PFSK-1 (cell line): ENCODE measurements around the gene GLB1L3.

Source experiments
- POLR2AphosphoS5 ChIP-seq: IDR thresholded peaks from 2 replicates; pipeline ENCODE4 v1.6.1; 2012; ENCODE audit warnings: low read depth, mild to moderate bottlenecking, control low read depth, low read length, moderate library complexity
- SIN3A ChIP-seq: IDR thresholded peaks from 2 replicates; pipeline ENCODE4 v1.6.1; 2012; ENCODE audit warnings: mild to moderate bottlenecking, low read length, moderate library complexity, borderline replicate concordance; ENCODE audit not compliant: insufficient read depth
- TAF1 ChIP-seq: IDR thresholded peaks from 2 replicates; pipeline ENCODE4 v1.6.1; 2012; ENCODE audit warnings: low read length, control low read depth, borderline replicate concordance; ENCODE audit not compliant: insufficient read depth

- TF ChIP-seq POLR2AphosphoS5 (no peak), SIN3A (no peak), TAF1 (no peak)
Observed at GRCh38 chr11:134267461-134267860, 8.7 kb upstream of the GLB1L3 start.
